Hippocampal formation (tissue), 2 donors: Measurements from ENCODE around the gene CSNK1G1.
"Not testable (repeated sequence)": the region's sequence is repeated elsewhere in the genome, so short reads cannot be mapped to it uniquely, and the experiment has no call there.

ENCODE experiments used
- DNase-seq, 2 donors: peaks; one replicate each; lab custom pipeline; 2025; lab: John Stamatoyannopoulos, UW

Gene CSNK1G1

DNA sequence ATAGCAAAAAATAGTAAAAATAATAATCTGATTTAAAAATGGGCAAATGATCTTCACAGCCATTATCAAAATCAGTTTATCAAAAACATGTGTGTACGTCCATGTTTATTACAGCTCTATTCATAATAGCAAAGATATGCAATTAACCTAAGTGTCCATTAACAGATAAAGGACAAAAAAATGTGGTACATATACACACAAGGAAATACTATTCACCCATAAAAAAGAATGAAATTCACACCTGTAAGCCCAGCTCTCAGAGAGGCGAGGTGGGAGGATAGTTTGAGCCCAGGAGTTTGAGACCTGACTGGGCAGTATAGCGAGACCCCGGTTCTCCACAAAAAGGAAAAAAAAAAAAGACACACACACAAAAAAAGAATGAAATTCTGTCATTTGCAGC is 110.6 kb downstream of the CSNK1G1 start:
- DNase-seq, result no peak

- DNase-seq, result no peak
These were observed 118.3 kb downstream of the CSNK1G1 start for GRCh38 chr15:64237677-64238076.

- DNase-seq, result no peak
These were observed 119.6 kb downstream of the CSNK1G1 start for GRCh38 chr15:64236156-64236894.

GRCh38 chr15:64235552-64235951 is 120.4 kb downstream of the CSNK1G1 start:
- DNase-seq, result no peak

- DNase-seq, result no peak
These were observed 122.7 kb downstream of the CSNK1G1 start for GRCh38 chr15:64233299-64233698.

DNA sequence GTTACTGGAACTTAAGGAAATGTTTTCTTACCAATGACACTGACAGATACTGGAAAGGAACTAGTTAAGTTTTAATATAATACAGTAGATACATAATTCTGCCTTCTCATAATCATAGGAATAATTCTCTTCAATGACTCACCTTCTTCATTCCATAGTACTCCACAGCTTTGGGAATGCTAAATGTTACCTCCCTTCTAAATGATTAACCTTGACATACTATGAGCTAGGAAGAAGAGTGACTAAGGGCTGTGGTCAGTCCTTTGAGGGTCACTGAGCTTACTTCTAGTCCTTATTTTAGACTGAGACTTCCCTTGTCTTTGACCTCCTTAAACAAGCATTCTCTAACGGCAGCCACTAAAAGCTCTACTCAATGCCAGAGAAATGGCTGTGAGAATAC is 123.6 kb downstream of the CSNK1G1 start:
- no peak for DNase-seq

- no peak for DNase-seq
These were observed 126.7 kb downstream of the CSNK1G1 start for GRCh38 chr15:64229129-64229724.

DNA sequence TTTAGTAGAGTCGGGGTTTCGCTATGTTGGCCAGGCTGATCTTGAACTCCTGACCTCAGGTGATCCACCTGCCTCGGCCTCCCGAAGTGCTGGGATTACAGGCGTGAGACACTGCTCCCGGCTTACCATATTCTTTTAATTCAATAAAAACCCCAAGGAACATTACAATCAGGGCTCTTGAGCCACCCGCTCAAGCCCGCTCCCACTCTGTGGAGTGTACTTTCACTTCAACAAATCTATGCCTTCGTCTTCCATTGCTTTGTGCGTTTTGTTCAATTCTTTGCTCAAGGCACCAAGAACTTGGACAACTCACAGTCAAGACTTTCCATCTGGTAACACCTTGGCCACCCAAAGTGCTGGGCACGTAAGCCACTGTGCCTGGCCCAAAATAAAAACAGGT is 130.2 kb downstream of the CSNK1G1 start:
- no peak for DNase-seq

GRCh38 chr15:64224511-64224910 is 131.5 kb downstream of the CSNK1G1 start:
- no peak for DNase-seq

GRCh38 chr15:64223882-64224281 is 132.1 kb downstream of the CSNK1G1 start:
- no peak for DNase-seq

DNA sequence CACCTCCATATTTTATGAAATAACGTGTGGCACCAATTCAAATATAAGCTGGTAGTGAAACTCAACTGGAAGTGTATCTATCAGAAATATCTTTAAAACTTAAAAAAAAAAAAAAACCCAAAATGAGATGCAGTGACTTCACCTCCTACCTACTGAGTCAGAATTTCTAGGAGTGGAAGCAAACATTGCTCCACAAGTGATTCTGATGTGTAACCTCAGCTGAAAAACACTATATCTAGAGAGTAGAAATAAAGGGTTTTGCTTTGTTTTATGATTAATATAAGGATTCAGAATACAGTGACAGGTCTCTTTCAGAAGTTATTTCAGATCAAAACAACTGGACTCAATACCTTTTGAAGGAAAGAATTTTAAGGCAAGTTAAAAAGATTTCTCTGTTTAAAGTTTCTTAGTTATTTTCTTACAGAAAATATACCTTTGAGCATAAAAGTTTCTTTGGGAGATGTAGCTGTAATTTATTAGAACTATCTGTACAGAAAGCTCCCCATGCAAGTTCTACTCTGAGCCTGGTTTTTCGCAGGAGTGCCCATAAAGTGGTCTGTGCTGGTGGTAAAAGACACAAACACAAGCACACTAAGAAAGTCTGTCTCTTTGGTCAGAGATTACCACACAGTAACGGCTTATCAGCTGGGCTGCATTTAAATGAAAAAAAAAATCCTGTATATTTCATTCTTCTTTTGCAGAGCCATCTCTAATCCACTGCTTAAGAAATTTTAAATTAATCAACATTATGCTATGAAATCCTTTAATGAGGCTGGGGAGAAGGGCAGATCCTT is 133.2 kb downstream of the CSNK1G1 start:
- DNase-seq, result no peak

GRCh38 chr15:64221911-64222310 is 134.1 kb downstream of the CSNK1G1 start:
- DNase-seq, result not testable (repeated sequence)

GRCh38 chr15:64217429-64217750 is 138.6 kb downstream of the CSNK1G1 start:
- not testable (repeated sequence) for DNase-seq

GRCh38 chr15:64216730-64217428 is 139.1 kb downstream of the CSNK1G1 start:
- DNase-seq, result no peak

- no peak for DNase-seq
These were observed 139.8 kb downstream of the CSNK1G1 start for GRCh38 chr15:64216196-64216595.

DNA sequence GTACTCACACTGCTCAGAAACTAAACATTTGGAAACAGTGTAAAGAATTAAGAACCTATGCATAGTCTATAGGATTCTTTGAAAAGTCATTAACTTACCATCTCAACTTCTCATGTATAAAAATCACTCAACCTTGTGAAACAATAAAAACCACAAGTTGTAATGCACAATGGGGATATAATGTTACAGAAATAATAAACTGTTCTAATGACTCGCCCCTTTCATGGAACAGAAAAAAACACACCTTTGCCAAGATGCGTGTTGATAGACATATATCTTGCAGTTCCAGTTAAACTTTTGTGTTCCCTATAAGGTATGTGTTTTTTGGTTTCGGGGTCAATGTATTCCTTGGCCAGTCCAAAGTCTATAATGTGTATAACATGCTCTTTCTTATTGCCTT is 142.3 kb downstream of the CSNK1G1 start:
- DNase-seq, result no peak

DNA sequence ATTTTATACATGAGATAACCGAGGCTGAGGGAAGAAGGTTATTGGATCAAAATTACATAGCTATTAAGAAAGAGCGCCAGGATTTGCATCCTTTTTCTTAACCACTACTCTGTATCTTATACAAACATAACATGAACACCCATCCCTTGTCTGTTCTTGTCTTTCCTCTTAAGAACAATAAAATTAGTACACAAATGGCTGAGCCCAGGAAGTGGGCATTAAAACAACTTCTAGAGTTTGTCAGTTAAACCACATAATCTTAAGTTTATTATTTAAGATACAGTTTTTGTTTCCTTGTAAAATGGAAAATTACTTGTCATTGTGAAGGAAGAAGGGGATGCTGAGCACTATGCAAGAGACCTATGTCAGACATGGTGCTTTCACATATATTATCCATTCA is 144.3 kb downstream of the CSNK1G1 start:
- no peak for DNase-seq

DNA sequence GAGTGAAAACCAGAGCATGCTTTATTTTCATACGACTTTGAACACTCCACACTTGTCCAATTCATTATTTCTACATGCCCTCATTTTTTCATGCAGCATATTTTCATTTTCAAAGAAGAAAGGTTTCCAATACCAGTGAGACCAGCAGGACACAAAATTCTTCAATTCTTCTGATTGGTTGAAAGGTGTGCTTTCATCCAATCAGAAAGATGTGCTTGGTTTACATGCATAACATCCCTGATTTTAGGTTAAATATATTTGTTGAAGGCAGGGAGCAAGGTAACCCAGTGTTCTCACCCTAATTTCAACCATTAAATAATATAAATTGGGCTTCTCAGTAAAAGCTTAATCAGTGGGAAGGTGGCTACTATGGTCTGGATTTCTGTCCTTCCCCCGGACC is 145.6 kb downstream of the CSNK1G1 start:
- no peak for DNase-seq

DNA sequence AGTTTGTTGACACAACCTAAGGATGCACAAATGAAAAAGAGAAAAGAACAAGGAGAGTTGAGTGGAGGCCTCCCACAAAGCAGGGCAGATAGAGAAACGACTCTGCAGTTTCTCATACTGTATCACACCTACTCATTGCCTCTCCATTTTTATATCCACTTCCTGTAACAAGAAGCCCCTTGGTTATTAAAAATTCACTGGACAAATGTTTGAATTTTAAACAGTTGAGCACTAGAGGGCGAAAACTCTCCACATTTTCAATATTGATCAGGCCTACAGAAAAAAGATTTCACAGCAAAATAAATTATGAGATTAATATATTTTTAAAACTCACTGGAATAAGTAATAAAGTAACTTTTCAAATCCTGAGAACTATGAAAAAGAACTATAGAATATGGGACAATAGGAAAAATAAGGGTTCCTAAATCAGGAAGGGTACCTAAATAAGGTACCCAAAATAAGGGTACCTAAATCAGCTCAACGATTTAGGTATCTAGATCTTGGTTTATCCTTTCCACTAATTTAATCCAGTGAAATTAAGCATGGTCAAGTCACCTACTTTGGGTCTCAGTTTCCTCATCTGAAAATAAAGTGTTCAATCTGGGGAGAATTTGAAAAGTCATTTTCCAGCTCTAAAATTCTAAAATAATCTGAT is 146.2 kb downstream of the CSNK1G1 start:
- no peak for DNase-seq

DNA sequence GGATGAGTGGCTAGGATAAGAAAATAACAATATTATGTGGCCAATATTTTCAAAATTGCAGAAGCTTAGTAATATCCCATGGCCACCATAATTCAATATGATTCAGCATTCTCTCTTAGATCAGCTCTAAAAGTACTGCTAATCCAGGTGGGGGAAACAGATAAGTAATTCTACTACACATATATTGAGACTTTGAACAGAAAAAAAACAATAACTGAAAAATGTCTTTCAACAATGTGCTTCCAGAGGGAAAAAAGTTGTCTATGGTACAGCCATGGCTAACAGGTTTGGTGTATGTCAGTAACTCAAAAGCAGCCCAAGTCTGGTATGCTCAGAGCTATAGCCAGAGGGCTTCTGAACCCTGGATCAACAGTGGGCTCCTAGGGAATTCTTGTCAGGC is 150.8 kb downstream of the CSNK1G1 start:
- DNase-seq, result no peak

- no peak for DNase-seq
These were observed 158.5 kb downstream of the CSNK1G1 start for GRCh38 chr15:64197425-64197824.

DNA sequence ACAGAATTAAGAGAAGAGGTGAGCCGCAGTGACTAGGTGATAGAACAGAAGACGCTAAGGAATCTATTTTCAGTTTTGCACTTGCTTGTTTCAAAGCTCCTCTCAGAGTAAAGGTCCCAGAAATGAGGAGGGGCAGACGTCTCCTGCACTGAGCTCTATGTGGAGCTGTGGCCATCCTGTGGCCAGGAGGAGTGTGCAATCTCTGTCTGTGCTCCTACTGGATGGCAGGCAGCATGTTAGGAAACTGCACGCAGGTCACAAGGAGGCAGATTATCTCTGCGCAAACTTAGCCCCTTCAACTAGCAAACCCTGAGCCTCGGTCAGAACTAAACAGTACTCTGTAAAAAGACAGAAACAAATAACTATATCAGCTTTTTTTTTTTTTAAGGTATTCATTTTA is 162.0 kb downstream of the CSNK1G1 start:
- no peak for DNase-seq
